Skeletal muscle satellite cell (primary cell): ENCODE data around the gene BCO2. TPM values are rescaled to one million over a fixed set of nuclear protein-coding genes. Genes with fewer than 3 reads are reported as not detected.

Experiments
- H3K27me3 ChIP-seq: 2 replicates; pipeline ENCODE4 v1.7.0; 2013; ENCODE audit warnings: low read length; ENCODE audit not compliant: control insufficient read depth, insufficient read depth
- H3K36me3 ChIP-seq: 2 replicates; pipeline ENCODE4 v1.7.0; 2013; ENCODE audit warnings: mild to moderate bottlenecking, control low read depth, low read length; ENCODE audit not compliant: insufficient read depth
- H3K4me1 ChIP-seq: 2 replicates; pipeline ENCODE4 v1.7.0; 2013; ENCODE audit warnings: low read length; ENCODE audit not compliant: control insufficient read depth, insufficient read depth
- H3K4me2 ChIP-seq: 2 replicates; pipeline ENCODE4 v1.7.0; 2013; ENCODE audit warnings: mild to moderate bottlenecking, low read length
- H3K4me3 ChIP-seq: 2 replicates; pipeline ENCODE4 v1.7.0; 2013; ENCODE audit warnings: low read length
- H3K9ac ChIP-seq: 2 replicates; pipeline ENCODE4 v1.7.0; 2013; ENCODE audit warnings: mild to moderate bottlenecking, low read depth, low read length, moderate library complexity
- H3K9me3 ChIP-seq: replicated peaks from 2 replicates; pipeline ENCODE4 v1.7.0; 2013; ENCODE audit warnings: mild to moderate bottlenecking, control low read depth, low read length
- small RNA-seq: library from RNA; depleted of rRNA; stranded (forward); fragments of <200 nt; gene quantifications from one replicate; pipeline ENCODE3, GENCODE V24; 2012

BCO2 gene

GRCh38 chr11:112265659-112266409, 90.5 kb downstream of the BCO2 start:
- Histone ChIP-seq H3K27me3 (peaks cover 2% of the 10 kb centered on the region), H3K4me1 (no peaks in the 10 kb centered on the region), H3K9me3 (no peaks in the 10 kb centered on the region), H3K36me3 (no peaks in the 10 kb centered on the region), H3K9ac (no peak overlapping the region), H3K4me2 (no peak overlapping the region), H3K4me3 (no peak overlapping the region)

GRCh38 chr11:112266410-112266778, 91.1 kb downstream of the BCO2 start:
- Histone ChIP-seq H3K9ac (no peak overlapping the region), H3K4me1 (no peaks in the 10 kb centered on the region), H3K36me3 (no peaks in the 10 kb centered on the region), H3K27me3 (peaks cover 2% of the 10 kb centered on the region), H3K4me2 (no peak overlapping the region), H3K4me3 (no peak overlapping the region), H3K9me3 (no peaks in the 10 kb centered on the region)

GRCh38 chr11:112267188-112267591, 91.9 kb downstream of the BCO2 start:
- H3K4me1 ChIP-seq: no peaks in the 10 kb centered on the region
- H3K9ac ChIP-seq: no peak overlapping the region
- H3K27me3 ChIP-seq: peaks cover 2% of the 10 kb centered on the region
- no peak overlapping the region for H3K4me2 ChIP-seq
- H3K9me3 ChIP-seq: no peaks in the 10 kb centered on the region
- no peak overlapping the region for H3K4me3 ChIP-seq
- no peaks in the 10 kb centered on the region for H3K36me3 ChIP-seq

- no peaks in the 10 kb centered on the region for H3K9me3 ChIP-seq
- no peak overlapping the region for H3K9ac ChIP-seq
- H3K27me3 ChIP-seq: peaks cover 2% of the 10 kb centered on the region
- H3K4me3 ChIP-seq: no peak overlapping the region
- H3K36me3 ChIP-seq: no peaks in the 10 kb centered on the region
- no peaks in the 10 kb centered on the region for H3K4me1 ChIP-seq
- H3K4me2 ChIP-seq: no peak overlapping the region
These were observed 93.1 kb downstream of the BCO2 start for GRCh38 chr11:112268406-112268805.

Small RNA genes within 50 kb of the gene (small RNA-seq; reads per million reads assigned to genes)
- not detected for gene MRPS36P4
